Measurements from ENCODE around the gene LMO1.
A peak's percentile ranks its signal among the peaks of the same experiment; 100 is the strongest.

The LMO1 gene

DNA sequence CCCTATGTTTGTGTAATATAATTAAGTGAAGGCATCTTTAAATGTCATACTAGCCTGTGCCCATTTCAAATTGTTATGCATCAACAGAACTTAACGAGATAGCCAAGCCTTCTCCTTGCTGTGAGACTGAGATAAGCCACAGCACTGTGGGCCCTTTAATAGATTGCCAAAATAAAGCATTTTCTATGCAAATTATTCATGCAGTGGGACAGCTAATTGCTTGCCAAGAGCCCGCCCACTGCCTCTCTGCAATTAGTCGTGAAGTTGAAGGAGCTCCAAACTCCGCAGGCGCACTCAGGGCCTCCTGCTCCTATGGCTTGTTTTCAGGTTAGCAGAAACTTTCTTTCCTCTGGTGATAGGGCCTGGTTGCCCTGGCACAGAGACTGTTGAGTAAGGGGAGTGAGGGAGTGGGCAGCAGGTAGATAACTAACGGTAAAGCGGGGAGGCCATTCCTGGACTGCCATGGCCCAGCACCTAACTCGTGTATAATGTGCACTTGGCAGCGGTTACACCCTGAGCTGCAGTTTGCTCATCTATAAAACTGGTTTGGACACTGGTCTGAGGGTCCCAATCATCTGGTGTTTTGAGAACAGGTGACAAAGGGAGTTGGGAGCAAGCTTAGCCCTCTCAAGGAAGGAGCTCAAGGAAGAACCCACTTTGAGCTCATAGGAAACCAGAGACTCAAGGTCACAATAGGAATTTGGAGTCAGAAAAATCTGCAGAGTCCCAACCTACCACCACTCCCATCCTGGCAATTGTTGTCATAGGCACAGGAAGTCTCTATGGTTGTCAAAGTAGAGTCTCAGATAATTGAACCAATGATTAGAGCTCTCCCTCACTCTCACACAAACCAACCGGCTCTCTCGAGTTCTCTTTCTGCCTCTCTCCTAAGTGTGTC is 60.9 kb downstream of the LMO1 start:
- no peak for DNase-seq

DNA sequence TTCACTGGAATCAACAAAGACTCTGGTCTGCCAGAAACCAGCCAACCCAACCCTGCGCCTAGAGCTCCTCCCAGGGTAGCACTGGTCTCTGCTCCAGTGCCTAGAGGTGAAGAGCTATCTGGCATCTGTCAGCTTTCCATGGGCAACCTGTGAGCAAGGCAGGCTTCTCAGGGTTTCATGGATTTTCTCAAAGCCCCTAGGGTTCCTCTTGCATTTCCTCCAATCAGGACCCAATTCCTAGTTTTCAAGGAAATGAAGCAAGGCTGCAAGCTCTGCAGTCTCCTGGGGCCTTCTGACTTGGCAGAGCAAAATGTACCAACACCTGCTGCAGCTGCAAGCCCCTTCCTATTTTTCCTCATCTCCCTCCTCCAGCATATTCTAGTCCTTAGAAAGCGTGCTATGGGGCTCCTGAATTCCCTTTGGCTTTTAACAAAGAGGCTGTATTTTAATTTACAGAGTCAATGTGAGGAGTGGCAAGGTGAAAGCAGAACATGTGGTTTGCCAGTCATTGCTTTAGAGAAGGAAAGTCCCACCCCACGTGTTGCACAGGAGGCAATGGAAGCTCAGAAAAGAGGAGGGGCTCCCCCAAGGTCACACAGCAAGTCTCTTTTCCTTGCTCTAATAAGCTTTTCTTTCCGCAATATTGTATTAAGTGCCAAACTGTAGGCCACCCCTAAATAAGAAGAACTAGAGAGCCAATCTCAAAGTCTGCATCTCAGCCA is 61.9 kb downstream of the LMO1 start:
- DNase-seq = no peak

DNA sequence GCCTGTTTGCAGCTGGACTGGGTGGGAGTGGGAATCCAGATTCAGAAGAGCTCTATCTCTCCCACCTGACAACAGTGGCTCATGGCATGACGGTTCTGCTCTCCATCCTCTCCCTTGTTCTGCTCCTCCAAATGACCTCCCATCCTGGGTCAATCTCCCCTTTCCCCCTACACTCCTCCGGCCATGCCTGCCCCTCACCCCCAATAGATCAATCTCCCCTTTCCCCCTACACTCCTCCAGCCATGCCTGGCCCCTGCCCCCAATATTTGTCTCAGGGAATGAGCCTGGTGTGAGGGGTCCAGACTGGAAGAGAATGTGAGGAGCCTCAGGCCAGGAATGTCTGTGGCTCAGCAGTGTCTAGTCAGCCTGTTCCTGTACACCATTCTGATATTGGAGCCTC is 64.0 kb downstream of the LMO1 start:
- no peak for DNase-seq

DNA sequence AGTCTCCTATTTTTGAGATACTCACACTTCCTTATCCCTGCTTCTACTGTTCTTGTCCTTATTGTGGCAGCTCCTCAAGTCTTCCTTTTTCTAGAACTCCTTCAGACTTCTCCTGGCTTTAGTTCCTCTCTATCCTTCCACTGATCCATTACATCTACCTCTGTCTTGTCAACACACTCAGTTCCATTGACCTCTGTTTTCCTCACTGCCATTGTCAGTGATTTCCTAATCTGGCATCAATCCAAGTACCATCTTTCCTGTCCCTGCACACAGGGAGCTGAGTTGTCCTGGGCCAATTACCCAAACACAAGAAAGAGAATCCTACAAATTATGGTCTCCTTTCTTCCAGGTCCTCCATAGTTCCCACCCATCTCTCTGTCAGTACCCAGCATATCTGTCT is 66.9 kb downstream of the LMO1 start:
- DNase-seq = no peak

DNA sequence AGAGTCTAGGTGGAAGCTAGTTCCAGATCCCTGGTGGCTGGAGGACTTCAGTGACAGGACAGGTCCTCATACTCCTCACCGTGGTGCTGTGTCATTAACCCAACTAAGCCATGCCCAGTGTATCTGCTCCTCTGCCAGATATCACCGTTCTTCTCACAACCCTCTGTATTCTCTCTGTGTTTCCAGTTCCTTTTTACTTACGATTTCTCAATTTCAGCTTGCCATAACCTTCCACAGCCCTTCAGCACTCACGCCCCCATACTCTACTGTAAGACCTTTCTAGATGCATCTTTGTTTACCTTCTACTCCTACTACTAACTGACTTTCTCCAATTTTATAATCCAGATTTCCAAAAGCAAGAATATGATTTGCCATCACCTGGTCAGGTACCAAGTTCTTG is 68.7 kb downstream of the LMO1 start:
- DNase-seq = no peak

DNA sequence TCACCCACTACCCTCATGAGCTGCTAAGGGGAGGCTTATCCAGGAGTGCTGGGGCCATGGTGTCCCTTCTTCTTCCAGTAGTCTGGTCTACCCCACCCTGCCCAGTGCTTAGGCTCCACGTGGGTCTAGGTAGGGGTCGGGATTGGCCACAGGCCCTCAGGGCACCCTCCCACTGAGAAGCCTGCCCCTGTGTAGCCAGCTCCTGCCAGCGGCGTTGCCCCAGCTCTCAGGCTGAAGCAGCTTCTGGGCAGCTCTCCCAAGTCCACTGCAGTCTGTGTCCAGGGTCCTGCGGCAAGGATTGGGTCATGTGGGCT is 70.8 kb downstream of the LMO1 start:
- DNase-seq = no peak

DNA sequence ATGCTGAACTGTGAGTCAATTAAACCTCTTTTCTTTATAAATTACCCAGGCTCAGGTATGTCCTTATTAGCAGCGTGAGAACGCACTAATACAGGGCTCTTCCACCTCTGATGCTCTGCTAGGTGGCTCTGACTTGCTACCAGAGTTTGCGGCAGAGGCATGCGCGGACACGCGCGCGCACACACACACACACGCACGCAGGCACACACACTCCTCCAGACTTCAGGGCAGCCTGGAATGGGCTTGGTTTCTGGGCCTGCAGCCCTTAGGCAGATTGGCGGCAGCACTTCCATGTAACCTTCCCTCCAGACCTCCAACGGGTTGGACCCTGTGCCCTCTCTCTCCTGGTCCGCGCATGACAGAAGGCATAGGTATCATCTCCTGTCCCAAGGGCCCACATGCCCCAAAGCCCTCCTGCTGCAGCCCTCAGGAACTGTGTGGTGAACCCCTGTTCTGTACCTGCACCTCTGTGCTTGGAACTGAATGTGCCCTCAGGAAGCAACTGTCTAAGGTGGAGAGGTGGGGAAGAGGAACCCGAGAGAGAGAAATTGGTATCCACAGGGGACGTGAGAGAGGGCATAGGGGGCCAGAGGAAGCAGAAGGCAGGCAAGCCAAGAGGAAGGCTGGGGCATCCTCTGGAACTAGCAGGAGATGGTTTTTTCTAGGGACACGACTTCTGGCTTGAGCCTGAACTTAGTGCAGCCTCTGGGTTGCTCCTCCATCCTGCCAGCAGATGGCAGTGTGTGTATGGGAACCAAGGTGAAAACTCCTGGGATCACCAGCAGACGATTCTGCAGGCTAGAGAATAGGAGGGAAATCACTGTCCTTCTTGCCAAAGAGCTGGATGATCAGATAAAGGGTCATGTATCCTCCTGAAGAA is 71.4 kb downstream of the LMO1 start:
- peak; percentile 76 for DNase-seq

DNA sequence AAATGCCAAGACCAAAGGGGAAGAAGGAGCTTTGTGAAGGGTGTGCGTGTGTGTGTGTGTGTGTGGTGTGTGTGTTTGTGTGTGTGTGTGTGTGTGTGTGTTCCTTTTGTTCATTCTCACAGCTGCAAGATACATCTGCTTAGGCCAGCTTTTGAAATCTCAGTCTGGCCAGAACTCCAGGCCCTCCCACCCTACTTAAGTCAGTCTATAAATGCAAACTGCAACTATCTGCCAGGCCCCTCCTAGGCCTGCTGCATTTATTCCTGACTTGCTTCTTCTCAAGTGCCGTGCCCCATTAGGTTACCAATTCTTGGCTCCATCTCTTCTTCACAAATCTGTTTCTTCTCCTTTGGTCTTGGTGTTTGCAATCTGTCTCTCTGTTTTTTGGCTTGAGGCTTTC is 73.2 kb downstream of the LMO1 start:
- no peak for DNase-seq

DNA sequence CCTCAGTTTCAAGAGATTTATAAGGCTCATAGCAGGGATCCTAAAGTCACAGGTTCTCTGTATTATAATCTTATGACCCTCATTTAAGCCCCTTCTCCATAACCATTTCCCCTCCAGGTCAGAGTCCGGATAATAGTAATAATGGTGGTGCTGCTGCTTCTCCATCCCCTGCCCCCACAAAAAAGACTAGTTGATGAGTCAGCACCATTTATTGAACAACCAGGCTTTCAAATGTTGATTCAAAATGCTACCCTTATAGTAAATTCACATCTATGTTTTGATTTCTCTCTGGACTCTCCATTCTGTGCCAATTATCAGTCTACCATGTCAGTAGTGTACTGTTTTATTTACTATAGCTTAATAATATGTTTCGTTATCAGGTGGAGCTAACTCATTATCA is 77.2 kb downstream of the LMO1 start:
- no peak for DNase-seq

DNA sequence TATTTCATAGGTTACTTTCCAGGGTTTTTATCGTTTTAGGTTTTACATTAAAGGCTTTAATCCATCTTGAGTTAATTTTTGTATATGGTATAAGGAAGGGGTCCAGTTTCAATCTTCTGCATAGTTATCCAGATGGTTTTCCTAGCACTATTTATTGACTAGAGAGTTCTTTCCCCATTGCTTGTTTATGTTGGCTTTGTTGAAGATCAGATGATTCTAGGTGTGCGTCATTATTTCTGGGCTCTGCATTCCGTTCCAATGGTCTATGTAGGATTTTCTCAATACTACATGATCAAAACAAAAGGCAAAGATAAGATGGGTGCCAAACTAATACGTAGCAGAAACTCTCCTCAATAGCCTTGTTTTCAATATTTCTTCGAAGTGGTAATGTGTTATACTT is 80.6 kb downstream of the LMO1 start:
- no peak for DNase-seq

DNA sequence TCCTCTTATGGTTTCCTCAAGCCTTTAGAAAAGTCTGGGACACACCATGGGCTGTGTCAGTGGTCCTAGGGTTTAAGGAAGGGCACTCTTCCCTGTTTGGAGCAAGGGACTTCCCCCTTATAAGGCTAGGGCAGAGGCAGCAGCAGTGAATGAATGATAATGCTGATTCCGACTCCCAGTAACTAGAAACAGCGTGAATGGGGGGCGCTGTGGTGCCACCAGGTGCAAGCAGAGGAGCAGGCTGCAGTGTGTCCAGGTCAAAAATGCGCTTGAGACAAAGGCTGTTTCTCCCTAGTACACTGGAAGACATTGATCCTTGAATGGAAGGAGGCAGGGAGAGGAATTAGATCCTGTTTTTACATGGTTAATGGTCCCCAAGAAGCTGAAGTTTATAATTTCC is 83.2 kb downstream of the LMO1 start:
- DNase-seq = no peak

DNA sequence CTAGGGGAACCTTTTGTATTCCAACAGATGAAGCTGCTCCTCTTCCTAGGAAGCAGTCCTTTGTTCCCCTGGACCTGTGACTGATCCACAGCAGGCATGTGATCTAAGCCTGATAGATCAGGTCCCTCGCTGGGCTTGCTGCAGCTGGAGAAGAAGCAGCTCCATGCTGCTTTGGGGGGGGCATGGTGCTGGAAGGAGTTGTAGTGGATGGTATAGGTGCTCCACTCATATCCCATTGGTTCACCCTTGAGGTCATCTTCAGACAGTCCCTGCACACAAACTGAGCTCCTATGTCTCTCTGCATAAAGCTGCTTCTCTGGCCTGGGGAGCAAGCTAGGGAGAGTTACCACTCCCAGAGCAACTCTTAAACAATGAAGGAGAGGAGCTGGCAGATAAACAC is 85.4 kb downstream of the LMO1 start:
- DNase-seq = no peak

DNA sequence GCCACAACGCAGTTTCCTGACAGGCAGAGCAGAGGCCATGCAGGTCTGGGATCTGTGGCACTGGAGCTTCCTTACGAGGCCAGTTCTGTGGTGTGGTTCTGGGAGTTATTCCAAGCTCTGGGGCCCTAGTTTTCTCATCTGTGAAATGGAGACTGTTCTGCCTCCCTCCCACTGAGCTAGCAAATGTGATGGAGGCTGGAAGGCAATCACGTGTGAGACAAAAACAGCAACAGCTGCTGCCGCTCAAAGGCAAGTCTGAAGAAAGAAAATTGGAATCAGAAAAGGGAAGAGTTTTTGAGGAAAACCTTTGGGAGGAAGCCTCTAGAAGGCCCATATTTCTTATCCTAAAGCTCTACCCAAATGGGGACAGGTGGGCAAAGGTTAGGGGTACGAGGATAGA is 86.5 kb downstream of the LMO1 start:
- peak; percentile 2 for DNase-seq

All from NCI-H1694 treated with DMSO at 0.1 percent for 48 hours (cell line).